Activated CD8-positive, alpha-beta T cell treated with anti-CD3 and anti-CD28 coated beads for 36 hours (primary cell): ENCODE data around the gene HAUS3. TPM values are rescaled to one million over a fixed set of nuclear protein-coding genes. Genes with fewer than 3 reads are reported as not detected.

Experiments used
- ATAC-seq: fragments of 200-7000 bp; cut with Tn5 transposase; one replicate; pipeline ENCODE4 v1.10.0; 2021; ENCODE audit warnings: mild to moderate bottlenecking, moderate library complexity
- CTCF ChIA-PET: fragments of 350-600 bp; sonication (Branson Sonifier 250); formaldehyde crosslinking; loops from one replicate; lab custom pipeline; 2021; ENCODE audit warnings: antibody characterized with exemption; lab: Charles Lee
- POLR2A ChIA-PET: fragments of 350-600 bp; sonication (Branson Sonifier 250); formaldehyde crosslinking; loops from one replicate; lab custom pipeline; 2021; ENCODE audit warnings: antibody characterized with exemption; lab: Charles Lee
- DNase-seq: peaks from one replicate; pipeline ENCODE4 v3.0.0-alpha.2; 2020
- H3K27ac Mint-ChIP-seq: one replicate; pipeline ENCODE4 v1.8.0; 2021; ENCODE audit warnings: mild to moderate bottlenecking, mixed read lengths
- H3K27me3 Mint-ChIP-seq: one replicate; pipeline ENCODE4 v1.8.0; 2021; ENCODE audit warnings: mixed read lengths
- H3K36me3 Mint-ChIP-seq: one replicate; pipeline ENCODE4 v1.8.0; 2021; ENCODE audit warnings: low read depth, mixed read lengths
- H3K4me1 Mint-ChIP-seq: one replicate; pipeline ENCODE4 v1.8.0; 2021; ENCODE audit warnings: low read depth, mixed read lengths
- H3K4me3 Mint-ChIP-seq: one replicate; pipeline ENCODE4 v1.8.0; 2021; ENCODE audit warnings: mild to moderate bottlenecking, moderate library complexity, mixed read lengths
- H3K9me3 Mint-ChIP-seq: one replicate; pipeline ENCODE4 v1.8.0; 2021; ENCODE audit warnings: mixed read lengths
- CTCF ChIP-seq: fragments of 200-600 bp; IDR thresholded peaks from one replicate; pipeline ENCODE4 v1.8.0; 2022; ENCODE audit warnings: antibody characterized with exemption, mild to moderate bottlenecking
- intact Hi-C: fragments of 100-400 bp; cut with micrococcal nuclease; formaldehyde crosslinking; loops from one replicate; pipeline ENCODE4 v1.10.0; 2022
- total RNA-seq, 2 experiments: library from RNA; stranded (reverse); gene quantifications; one replicate each; pipeline ENCODE4 v1.2.3, GENCODE V29; 2021

The HAUS3 gene
- total RNA-seq, 2 experiments from 2014 or later = 18.4 to 19.5 TPM

DNA sequence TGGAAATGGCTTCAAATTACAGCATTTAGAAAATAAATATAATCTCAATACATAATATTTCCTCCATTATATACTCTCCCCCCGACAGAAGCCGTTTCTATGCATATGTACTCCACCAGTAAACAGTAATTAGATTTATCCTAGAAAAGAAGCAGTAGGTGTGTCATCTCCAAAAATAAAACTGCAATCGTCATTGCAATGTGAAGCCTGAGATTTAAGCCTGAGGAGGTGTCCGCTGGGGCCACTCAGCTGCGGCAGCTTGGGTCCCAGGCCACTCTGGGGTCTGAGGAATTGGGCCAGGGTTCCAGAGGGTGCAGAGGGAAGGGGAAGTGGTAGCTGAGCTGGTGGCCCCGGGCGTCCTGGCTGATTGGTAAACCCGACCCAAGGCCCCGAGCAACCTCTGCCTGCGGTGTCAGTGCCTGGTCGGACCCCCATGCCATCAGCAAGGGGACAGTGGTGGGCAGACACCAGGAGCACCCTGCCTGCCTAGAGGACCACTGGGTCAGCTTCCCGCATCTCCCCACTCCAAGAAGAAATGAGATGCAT is 27.8 kb upstream of the HAUS3 start:
- DNase-seq = no peak
- ChIA-PET CTCF (no interaction called here), POLR2A (no interaction called here)
- Mint-ChIP-seq H3K9me3 (no peaks in the 10 kb centered on the region), H3K36me3 (no peaks in the 10 kb centered on the region), H3K4me1 (no peaks in the 10 kb centered on the region), H3K4me3 (no peak overlapping the region), H3K27me3 (no peaks in the 10 kb centered on the region), H3K27ac (no peak overlapping the region)
- intact Hi-C loops = no loop called here
- TF ChIP-seq CTCF = no peak
- no peak for ATAC-seq

DNA sequence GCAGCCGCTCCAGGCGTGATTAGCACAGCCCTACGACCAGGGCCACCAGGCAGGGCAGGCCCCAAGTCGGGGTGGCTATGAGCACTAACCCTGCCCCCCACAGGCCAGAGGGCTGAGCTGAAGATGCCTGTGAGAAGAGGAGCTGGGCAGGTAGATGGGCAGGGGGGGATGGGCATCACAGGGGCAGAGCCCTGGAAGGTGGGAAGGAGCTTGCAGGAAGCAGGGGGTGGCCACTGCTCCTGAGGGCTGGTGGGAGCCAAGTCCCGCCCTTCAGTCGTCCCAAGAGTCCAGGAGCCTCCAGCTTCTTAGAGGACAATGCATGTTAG is 27.2 kb upstream of the HAUS3 start:
- TF ChIP-seq CTCF = no peak
- DNase-seq = no peak
- Mint-ChIP-seq H3K27me3 (no peaks in the 10 kb centered on the region), H3K27ac (no peak overlapping the region), H3K36me3 (no peaks in the 10 kb centered on the region), H3K9me3 (no peaks in the 10 kb centered on the region), H3K4me3 (no peak overlapping the region), H3K4me1 (no peaks in the 10 kb centered on the region)
- no peak for ATAC-seq
- ChIA-PET POLR2A (no interaction called here), CTCF (no interaction called here)
- intact Hi-C loops = no loop called here

- TF ChIP-seq CTCF = no peak
- no peaks in the 10 kb centered on the region for H3K4me1 Mint-ChIP-seq
- no peaks in the 10 kb centered on the region for H3K36me3 Mint-ChIP-seq
- H3K27me3 Mint-ChIP-seq = no peaks in the 10 kb centered on the region
- CTCF ChIA-PET = no interaction called here
- H3K4me3 Mint-ChIP-seq = no peak overlapping the region
- intact Hi-C loops = no loop called here
- DNase-seq (no peak), ATAC-seq (no peak)
- POLR2A ChIA-PET = no interaction called here
- no peak overlapping the region for H3K27ac Mint-ChIP-seq
- no peaks in the 10 kb centered on the region for H3K9me3 Mint-ChIP-seq
Measured at GRCh38 chr4:2268357-2269205, 26.7 kb upstream of the HAUS3 start.

DNA sequence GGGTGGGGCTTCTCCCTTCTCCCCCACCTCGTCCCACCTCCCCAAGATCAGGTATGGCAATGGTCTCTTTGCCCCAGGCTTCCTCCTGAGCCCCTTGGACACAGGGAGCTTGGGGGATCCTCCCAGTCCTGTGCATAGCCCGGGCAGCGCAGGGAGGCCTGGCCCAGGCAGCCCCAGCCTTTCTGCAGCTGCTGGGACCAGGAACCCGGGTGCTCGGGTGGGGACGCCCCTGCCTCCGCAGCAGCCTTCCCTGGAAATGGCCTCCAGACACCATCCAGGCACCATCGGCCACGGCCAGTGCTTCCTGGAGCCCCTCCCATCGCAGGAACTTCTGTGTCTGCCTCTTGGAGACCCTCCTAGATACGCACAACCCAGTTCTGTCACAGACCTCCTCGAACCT is 25.9 kb upstream of the HAUS3 start:
- POLR2A ChIA-PET = no interaction called here
- DNase-seq = no peak
- intact Hi-C loops = no loop called here
- no peak overlapping the region for H3K27ac Mint-ChIP-seq
- H3K4me1 Mint-ChIP-seq = no peaks in the 10 kb centered on the region
- H3K36me3 Mint-ChIP-seq = no peaks in the 10 kb centered on the region
- no peak for TF ChIP-seq CTCF
- H3K9me3 Mint-ChIP-seq = no peaks in the 10 kb centered on the region
- H3K27me3 Mint-ChIP-seq = no peaks in the 10 kb centered on the region
- H3K4me3 Mint-ChIP-seq = no peak overlapping the region
- no peak for ATAC-seq
- CTCF ChIA-PET = no interaction called here

GRCh38 chr4:2267320-2267811 is 25.4 kb upstream of the HAUS3 start:
- DNase-seq (no peak), ATAC-seq (no peak)
- ChIA-PET POLR2A (no interaction called here), CTCF (no interaction called here)
- H3K36me3 Mint-ChIP-seq = no peaks in the 10 kb centered on the region
- no peaks in the 10 kb centered on the region for H3K9me3 Mint-ChIP-seq
- no peak for TF ChIP-seq CTCF
- no peak overlapping the region for H3K4me3 Mint-ChIP-seq
- no peaks in the 10 kb centered on the region for H3K4me1 Mint-ChIP-seq
- no peak overlapping the region for H3K27ac Mint-ChIP-seq
- intact Hi-C loops = no loop called here
- no peaks in the 10 kb centered on the region for H3K27me3 Mint-ChIP-seq
